NOMO-1 treated with DMSO at 0.1 percent for 48 hours (cell line): Measurements from ENCODE around the gene CBR4.
"Not testable (repeated sequence)": the region's sequence is repeated elsewhere in the genome, so short reads cannot be mapped to it uniquely, and the experiment has no call there.

Source experiments
- DNase-seq: peaks from one replicate; lab custom pipeline; 2025; ENCODE audit not compliant: unreplicated experiment; lab: John Stamatoyannopoulos, UW

CBR4 gene

GRCh38 chr4:169010125-169011023, at the start of gene CBR4:
CBR4 (minus strand) TSS chr4:169010255; CDS start chr4:169010089, 166 bp downstream.
- peak; percentile 98 for DNase-seq

DNA sequence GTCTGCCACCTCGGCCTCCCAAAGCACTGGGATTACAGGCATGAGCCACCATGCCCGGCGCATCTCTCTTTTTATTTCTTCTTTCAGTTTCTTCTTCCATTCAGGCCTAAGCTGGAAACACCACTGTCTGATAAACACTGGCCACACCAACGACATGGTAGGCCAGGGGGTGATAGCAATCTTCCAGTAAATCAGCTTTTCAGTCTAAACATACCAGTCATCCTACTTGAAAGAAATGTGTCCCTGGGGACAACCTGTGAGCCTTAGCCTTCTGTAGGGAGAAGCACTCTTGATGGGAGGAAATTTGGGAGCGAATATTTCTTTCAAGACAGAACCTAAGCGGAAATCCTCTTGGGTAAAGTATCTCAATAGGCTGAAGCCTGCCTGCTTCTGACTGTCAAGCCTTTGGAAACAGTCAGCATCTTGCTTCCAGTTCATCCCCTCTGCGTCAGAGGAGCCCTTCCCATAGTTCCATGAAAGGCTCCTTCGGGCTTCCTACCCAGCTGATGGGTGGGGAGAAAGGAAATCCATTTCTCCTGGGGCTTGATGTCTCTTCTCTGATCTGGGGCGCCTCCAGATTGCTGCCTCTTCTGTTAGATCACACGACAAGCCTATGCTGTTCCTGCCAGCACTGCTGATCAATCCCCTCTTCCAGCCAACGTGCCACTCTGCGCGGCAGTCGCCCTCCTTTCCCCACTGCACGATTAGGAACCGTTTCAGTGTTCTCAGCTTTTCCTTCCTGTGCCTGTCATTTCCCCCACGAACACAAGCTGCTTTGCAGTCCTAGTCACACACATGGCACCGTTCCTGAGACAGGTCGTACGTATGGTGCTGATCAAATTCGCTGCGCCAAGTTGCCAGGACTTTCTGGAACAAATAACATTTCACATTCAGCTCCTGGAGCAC, 49.5 kb upstream of the CBR4 start:
- DNase-seq = no peak

DNA sequence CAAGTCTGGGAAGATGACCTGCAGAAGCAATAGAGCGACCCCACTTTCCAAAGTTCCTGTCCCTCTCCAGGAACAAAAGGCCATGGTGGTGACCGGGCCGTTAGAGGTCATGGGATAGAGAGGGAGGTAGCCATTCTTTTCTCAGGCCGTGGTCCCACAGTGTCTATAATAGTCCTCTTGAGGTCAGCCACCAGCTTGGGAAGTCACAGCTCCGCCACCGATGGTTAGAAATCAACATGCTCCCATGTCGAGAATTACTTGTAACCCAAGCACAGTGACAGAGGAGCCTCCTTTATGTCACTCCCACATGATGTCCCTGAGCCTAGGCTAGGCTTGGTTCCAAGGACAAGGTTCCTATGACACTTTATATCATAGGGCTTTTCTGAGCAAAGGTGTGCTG, 48.3 kb upstream of the CBR4 start:
- DNase-seq = no peak

- no peak for DNase-seq
Observed at GRCh38 chr4:169054879-169055278, 44.8 kb upstream of the CBR4 start.

DNA sequence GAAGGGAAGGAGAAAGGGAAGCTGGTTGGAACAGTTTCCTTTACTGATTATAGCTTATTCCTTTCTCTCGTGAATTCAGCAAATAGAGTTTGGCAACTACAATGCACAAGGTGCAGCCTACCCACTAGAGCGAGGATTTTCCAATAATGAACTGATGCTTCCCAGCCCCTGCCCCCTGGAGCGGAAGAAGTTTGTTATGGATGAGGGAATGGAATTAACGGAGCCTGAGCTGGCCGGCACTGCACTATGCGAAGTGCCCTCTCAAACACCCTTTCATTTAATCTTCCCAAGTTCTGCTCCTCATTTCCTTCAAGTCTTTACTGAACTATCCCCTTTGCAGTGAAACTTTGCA, 42.5 kb upstream of the CBR4 start:
- no peak for DNase-seq

DNA sequence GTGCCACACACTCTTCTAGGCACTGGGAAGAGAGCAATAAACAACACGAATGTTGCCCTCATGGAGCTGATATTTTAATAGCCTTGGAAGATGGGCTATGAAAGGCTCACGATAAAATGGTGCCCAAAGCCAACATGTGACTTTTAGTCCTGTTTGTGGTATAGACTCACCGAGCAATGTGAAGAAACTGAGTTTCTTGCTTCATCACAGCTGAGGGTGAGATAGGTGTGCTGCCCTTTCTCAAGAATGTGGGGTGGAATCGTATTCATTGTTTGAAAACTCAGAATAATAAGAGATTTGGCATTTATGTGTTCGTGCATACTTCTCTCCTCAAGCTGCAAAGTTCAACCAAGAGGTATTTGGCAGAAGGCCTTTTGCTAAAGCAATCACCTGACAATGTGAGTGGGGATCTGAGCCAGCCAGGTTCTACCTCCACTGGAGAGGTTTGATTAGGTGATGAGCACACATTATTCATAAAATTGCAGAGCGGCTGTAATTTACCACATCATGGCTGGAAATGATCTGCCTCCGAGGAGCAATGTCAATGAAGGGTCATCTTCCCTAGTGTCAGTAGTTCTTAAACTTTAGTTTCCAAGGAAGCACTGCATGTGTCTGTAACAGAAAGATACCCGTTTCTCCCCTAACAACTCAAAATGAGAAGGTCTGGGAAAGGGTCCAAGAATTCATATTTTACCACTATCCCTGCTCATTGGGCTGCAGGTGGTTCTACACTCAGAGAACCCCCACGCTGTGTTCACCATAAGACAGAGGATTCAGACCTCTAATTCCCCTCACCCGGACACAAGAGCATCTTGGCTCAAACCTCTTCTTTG, 41.9 kb upstream of the CBR4 start:
- DNase-seq = no peak

GRCh38 chr4:169050881-169051760, 41.1 kb upstream of the CBR4 start:
- DNase-seq = no peak

DNA sequence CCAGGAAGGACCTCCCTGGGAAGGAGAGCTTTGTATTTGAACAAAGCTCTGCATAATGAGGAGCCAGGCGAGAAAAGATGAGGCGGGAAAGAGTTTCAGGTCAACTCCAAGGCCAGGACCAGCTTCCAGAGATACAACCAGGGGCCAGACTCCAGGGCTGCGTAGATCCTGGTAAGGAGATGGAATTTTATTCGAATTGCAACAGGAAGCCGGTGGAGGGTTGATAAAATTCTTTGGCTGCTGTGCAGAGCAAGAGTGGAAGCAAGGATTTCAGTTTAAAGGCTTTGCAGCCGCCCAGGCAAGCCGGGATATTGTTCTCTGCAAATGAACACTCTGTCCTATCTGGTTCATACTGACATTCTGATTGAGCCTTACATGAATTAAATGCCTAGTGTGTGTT, 40.2 kb upstream of the CBR4 start:
- DNase-seq = no peak

DNA sequence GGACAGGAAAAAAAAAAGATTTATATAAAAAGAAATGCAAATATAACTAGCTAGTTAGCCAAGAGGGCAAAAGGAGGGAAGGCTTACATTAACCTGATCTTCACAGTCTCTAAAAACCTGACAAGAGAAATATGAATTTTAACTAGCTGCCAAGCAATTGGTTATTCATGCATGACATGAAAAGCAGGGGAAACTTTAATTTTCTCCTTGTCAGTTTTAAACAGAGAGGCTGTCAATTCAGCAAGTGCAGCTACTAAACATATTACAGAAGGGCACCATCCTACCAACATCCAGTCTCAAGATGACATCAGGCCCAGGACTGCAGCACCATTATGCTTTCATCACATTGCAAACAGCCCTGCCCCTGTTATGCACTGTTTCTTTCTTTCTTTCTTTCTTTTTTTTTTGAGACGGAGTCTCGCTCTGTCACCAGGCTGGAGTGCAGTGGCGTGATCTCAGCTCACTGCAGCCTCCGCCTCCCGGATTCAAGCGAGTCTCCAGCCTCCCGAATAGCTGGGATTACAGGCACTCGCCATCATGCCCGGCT, 38.9 kb upstream of the CBR4 start:
- no peak for DNase-seq

- DNase-seq = no peak
Observed at GRCh38 chr4:169047956-169048355, 37.9 kb upstream of the CBR4 start.

GRCh38 chr4:169045862-169046584, 36.0 kb upstream of the CBR4 start:
- DNase-seq = no peak

GRCh38 chr4:169044714-169045447, 34.8 kb upstream of the CBR4 start:
- no peak for DNase-seq

DNA sequence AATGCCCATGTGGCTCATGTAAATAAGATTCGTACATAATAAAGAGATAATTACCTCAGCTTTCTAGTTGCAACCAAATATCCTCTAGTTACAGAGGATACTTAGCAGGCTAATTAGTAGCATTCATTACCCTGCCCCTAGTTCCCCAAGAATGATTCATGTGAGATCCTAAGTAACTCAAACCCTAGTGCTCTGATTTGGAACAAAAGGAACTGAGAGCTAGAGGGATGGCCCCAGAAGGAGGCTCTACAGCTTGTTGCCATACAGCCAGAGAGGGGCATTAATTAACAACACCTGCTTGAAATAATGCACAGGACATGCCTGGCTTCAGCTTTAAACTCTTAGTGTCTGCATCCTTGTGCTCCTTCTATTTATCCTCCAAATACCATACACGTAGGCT, 32.6 kb upstream of the CBR4 start:
- no peak for DNase-seq

DNA sequence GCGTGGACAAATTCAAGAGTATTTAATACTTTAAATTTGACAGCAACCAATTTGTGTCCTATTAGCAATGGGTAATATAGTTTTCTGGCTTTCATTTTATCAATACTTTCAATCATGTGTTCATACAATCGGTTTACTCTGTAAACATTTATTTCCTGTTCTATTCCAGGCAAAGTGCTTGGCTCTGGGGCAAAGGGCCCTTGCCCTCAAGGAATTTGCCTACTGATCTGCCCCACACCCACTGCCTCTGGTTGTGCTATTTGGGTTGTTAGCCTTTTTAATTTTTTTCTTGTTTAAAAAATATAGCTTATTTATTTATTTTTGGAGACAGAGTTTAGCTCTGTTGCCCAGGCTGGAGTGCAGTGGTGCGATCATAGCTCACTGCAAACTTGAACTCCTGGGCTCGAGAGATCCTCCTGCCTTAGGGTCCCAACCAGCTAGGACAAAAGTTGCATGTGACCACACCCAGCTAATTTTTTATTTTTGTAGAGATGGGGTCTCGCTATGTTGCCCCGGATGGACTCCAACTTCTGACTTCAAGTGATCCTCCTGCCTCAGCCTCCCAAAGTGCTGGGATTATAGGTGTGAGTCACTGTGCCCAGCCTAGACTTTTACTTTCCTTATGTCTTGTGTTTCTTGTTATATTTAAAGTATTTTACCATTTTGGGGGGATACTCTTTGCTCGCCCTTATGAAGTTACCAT, 30.7 kb upstream of the CBR4 start:
- DNase-seq = no peak

- no peak for DNase-seq
Observed at GRCh38 chr4:169039251-169039954, 29.3 kb upstream of the CBR4 start.

DNA sequence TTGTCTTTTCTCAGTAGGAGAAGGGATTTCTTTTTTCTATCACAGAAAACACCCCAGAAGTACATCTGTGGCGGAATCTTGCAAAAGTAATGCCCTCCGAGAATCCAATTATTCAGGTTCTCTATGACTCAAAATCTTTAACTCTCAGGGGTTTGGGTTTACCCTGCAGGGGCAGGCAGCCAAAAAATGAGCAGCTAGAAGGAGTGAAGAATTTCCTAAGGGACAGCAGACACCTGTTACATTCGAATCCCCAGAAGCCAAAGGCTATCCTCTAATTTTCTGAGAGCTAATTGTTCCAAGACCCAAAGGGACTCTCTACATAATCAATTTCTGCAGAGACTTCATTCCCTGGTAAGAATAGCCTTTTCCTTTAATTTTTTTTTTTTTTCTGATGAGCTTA, 27.5 kb upstream of the CBR4 start:
- DNase-seq = no peak

DNA sequence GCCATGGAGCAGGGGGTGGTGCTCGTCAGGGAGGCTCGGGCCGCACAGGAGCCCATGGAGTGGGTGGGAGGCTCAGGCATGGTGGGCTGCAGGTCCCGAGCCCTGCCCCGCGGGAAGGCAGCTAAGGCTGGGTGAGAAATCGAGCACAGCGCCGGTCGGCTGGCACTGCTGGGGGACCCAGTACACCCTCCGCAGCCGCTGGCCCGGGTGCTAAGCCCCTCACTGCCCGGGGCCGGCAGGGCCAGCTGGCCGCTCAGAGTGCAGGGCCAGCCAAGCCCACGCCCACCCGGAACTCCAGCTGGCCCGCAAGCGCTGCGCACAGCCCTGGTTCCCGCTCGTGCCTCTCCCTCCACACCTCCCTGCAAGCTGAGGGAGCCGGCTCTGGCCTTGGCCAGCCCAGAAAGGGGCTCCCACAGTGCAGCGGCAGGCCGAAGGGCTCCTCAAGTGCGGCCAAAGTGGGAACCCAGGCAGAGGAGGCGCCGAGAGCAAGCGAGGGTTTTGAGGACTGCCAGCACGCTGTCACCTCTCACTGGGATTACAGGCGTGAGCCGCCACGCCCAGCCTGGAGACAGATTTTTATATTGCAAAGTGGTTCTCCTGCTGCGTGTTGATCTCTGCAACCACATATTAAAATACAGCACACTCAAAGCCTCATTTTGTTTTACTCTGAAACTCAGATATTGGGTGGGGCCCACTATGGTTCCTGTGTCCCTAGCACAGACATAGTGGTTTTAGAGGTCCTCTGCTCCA, 26.0 kb upstream of the CBR4 start:
- DNase-seq = not testable (repeated sequence)
